H9 (cell line): Measurements from ENCODE around the gene LIPM. TPM values are rescaled to one million over a fixed set of nuclear protein-coding genes. Genes with fewer than 3 reads are reported as not detected.

Experiments
- DNase-seq: peaks from one replicate; pipeline ENCODE4 v3.0.0-alpha.2; 2017
- H2AFZ ChIP-seq: one replicate; pipeline ENCODE4 v1.6.1; 2013; ENCODE audit warnings: mild to moderate bottlenecking, low read length, control low read depth, moderate library complexity
- H2AK5ac ChIP-seq: 2 replicates; pipeline ENCODE4 v1.6.1; 2013; ENCODE audit warnings: low read length, control low read depth, mixed read lengths; ENCODE audit not compliant: insufficient read length
- H2BK120ac ChIP-seq: one replicate; pipeline ENCODE4 v1.6.1; 2013; ENCODE audit warnings: low read depth, mild to moderate bottlenecking, low read length, control low read depth, inconsistent platforms; ENCODE audit not compliant: poor library complexity, severe bottlenecking
- H2BK12ac ChIP-seq: 2 replicates; pipeline ENCODE4 v1.6.1; 2013; ENCODE audit warnings: low read length, control low read depth, mixed read lengths, low read depth; ENCODE audit not compliant: insufficient read length
- H2BK15ac ChIP-seq: 2 replicates; pipeline ENCODE4 v1.6.1; 2013; ENCODE audit warnings: low read depth, low read length, control low read depth
- H2BK20ac ChIP-seq: one replicate; pipeline ENCODE4 v1.6.1; 2013; ENCODE audit warnings: low read depth, mild to moderate bottlenecking, low read length, control low read depth, inconsistent platforms; ENCODE audit not compliant: poor library complexity, severe bottlenecking
- H2BK5ac ChIP-seq: 2 replicates; pipeline ENCODE4 v1.6.1; 2013; ENCODE audit warnings: low read length, control low read depth, mixed read lengths; ENCODE audit not compliant: insufficient read length
- H3K14ac ChIP-seq: 2 replicates; pipeline ENCODE4 v1.6.1; 2013; ENCODE audit warnings: low read length, control low read depth; ENCODE audit not compliant: insufficient read depth
- H3K18ac ChIP-seq: 2 replicates; pipeline ENCODE4 v1.6.1; 2013; ENCODE audit warnings: low read depth, mild to moderate bottlenecking, mixed read lengths, low read length, control low read depth; ENCODE audit not compliant: insufficient read length
- H3K23ac ChIP-seq: 2 replicates; pipeline ENCODE4 v1.6.1; 2013; ENCODE audit warnings: low read length, control low read depth, mixed read lengths, low read depth; ENCODE audit not compliant: insufficient read length
- H3K23me2 ChIP-seq: 2 replicates; pipeline ENCODE4 v1.6.1; 2013; ENCODE audit warnings: low read depth, mild to moderate bottlenecking, mixed read lengths, low read length, control low read depth; ENCODE audit not compliant: insufficient read length, poor library complexity, severe bottlenecking
- H3K27ac ChIP-seq: 2 replicates; pipeline ENCODE4 v1.5.1; 2013; ENCODE audit warnings: low read length, control low read depth, mixed read lengths, low read depth; ENCODE audit not compliant: insufficient read length
- H3K27me3 ChIP-seq: 2 replicates; pipeline ENCODE4 v1.6.1; 2013; ENCODE audit warnings: low read length, control low read depth, inconsistent platforms; ENCODE audit not compliant: insufficient read depth
- H3K4ac ChIP-seq: 2 replicates; pipeline ENCODE4 v1.6.1; 2013; ENCODE audit warnings: low read depth, mild to moderate bottlenecking, control low read depth, inconsistent platforms, low read length, moderate library complexity
- H3K4me1 ChIP-seq: 2 replicates; pipeline ENCODE4 v1.6.1; 2013; ENCODE audit warnings: low read length, control low read depth, inconsistent platforms; ENCODE audit not compliant: insufficient read depth
- H3K4me2 ChIP-seq: 2 replicates; pipeline ENCODE4 v1.6.1; 2013; ENCODE audit warnings: low read length, control low read depth, mixed read lengths; ENCODE audit not compliant: insufficient read length, insufficient read depth
- H3K56ac ChIP-seq: 2 replicates; pipeline ENCODE4 v1.6.1; 2013; ENCODE audit warnings: low read depth, mild to moderate bottlenecking, mixed read lengths, low read length, control low read depth; ENCODE audit not compliant: insufficient read length
- H3K79me1 ChIP-seq: 2 replicates; pipeline ENCODE4 v1.6.1; 2013; ENCODE audit warnings: low read depth, mild to moderate bottlenecking, moderate library complexity, low read length, control low read depth, inconsistent platforms; ENCODE audit not compliant: insufficient read depth, poor library complexity, severe bottlenecking
- H3K79me2 ChIP-seq: 2 replicates; pipeline ENCODE4 v1.6.1; 2013; ENCODE audit warnings: low read length, control low read depth, inconsistent platforms; ENCODE audit not compliant: insufficient read depth
- H3K9ac ChIP-seq: 2 replicates; pipeline ENCODE4 v1.6.1; 2013; ENCODE audit warnings: low read length, control low read depth, mixed read lengths; ENCODE audit not compliant: insufficient read length; ENCODE audit errors: extremely low read depth
- H3K9me3 ChIP-seq: one replicate; pipeline ENCODE4 v1.6.1; 2013; ENCODE audit warnings: low read depth, low read length, inconsistent platforms; ENCODE audit not compliant: control insufficient read depth
- H3T11ph ChIP-seq: one replicate; pipeline ENCODE4 v1.6.1; 2013; ENCODE audit warnings: mild to moderate bottlenecking, low read length, control low read depth, inconsistent platforms
- H4K20me1 ChIP-seq: one replicate; pipeline ENCODE4 v1.6.1; 2013; ENCODE audit not compliant: control insufficient read depth, insufficient read length, insufficient read depth
- H4K5ac ChIP-seq: 2 replicates; pipeline ENCODE4 v1.6.1; 2013; ENCODE audit warnings: low read depth, mild to moderate bottlenecking, mixed read lengths, low read length, control low read depth; ENCODE audit not compliant: insufficient read length
- H4K8ac ChIP-seq: replicated peaks from 2 replicates; pipeline ENCODE4 v1.6.1; 2013; ENCODE audit warnings: low read length, control low read depth, mixed read lengths, low read depth; ENCODE audit not compliant: insufficient read length
- H4K91ac ChIP-seq: 2 replicates; pipeline ENCODE4 v1.6.1; 2013; ENCODE audit warnings: low read depth, mild to moderate bottlenecking, moderate library complexity, mixed read lengths, low read length, control low read depth; ENCODE audit not compliant: insufficient read length
- H3K27ac Mint-ChIP-seq, 3 experiments: 2 replicates in 2 of 3; 3 replicates in 1 of 3; pipeline ENCODE4 v1.8.0; 2020 to 2021; ENCODE audit warnings: mixed read lengths in 3 of 3, mild to moderate bottlenecking in 1 of 3, moderate library complexity in 1 of 3
- H3K27me3 Mint-ChIP-seq: 2 replicates; pipeline ENCODE4 v1.8.0; 2021; ENCODE audit warnings: low read depth, mild to moderate bottlenecking, moderate library complexity, mixed read lengths
- H3K36me3 Mint-ChIP-seq, 3 experiments: 2 replicates in 2 of 3; 3 replicates in 1 of 3; pipeline ENCODE4 v1.8.0; 2020 to 2021; ENCODE audit warnings: low read depth in 3 of 3, mixed read lengths in 3 of 3; ENCODE audit not compliant: insufficient read depth in 1 of 3
- H3K4me1 Mint-ChIP-seq, 2 experiments: 2 replicates each; pipeline ENCODE4 v1.8.0; 2020; ENCODE audit warnings: mixed read lengths in 2 of 2
- H3K4me3 Mint-ChIP-seq, 2 experiments: 2 replicates in 1 of 2; 3 replicates in 1 of 2; pipeline ENCODE4 v1.8.0; 2020 to 2021; ENCODE audit warnings: mild to moderate bottlenecking in 2 of 2, mixed read lengths in 2 of 2, moderate library complexity in 1 of 2
- H3K9me3 Mint-ChIP-seq, 2 experiments: 2 replicates in 1 of 2; 3 replicates in 1 of 2; pipeline ENCODE4 v1.8.0; 2020; ENCODE audit warnings: mild to moderate bottlenecking in 2 of 2, mixed read lengths in 2 of 2, moderate library complexity in 1 of 2
- CTCF ChIP-seq: fragments of 200-600 bp; sonication (generic); conservative IDR thresholded peaks from 3 replicates; pipeline ENCODE4 v1.8.0; 2021; ENCODE audit warnings: antibody characterized with exemption, mild to moderate bottlenecking
- WGBS: extraction: QIAGEN DNeasy Blood & Tissue Kit; methylation state at CpG from one replicate; pipeline ENCODE4 v1.1.7; 2013; ENCODE audit warnings: missing lambda C conversion rate, low lambda C conversion rate, mixed read lengths; ENCODE audit not compliant: insufficient read length; ENCODE audit errors: extremely low coverage; 5-methylcytosine and 5-hydroxymethylcytosine counted together
- total RNA-seq: library from RNA; stranded (reverse); gene quantifications from 2 replicates; pipeline ENCODE4 v1.2.1, GENCODE V29; 2021

LIPM gene
- total RNA-seq, 1 experiment from 2014 or later, result not detected

- Histone ChIP-seq H2BK120ac (no peak overlapping the region), H3K56ac (no peak overlapping the region), H3K27me3 (no peaks in the 10 kb centered on the region), H3K79me1 (no peaks in the 10 kb centered on the region), H4K91ac (no peak overlapping the region), H3K14ac (no peak overlapping the region), H3K4me2 (no peak overlapping the region), H3K79me2 (no peaks in the 10 kb centered on the region), H3K18ac (no peak overlapping the region), H3K23ac (no peak overlapping the region), H3K4me1 (no peaks in the 10 kb centered on the region), H4K20me1 (no peaks in the 10 kb centered on the region), H2AFZ (no peak overlapping the region), H3T11ph (no peak overlapping the region), H2BK15ac (no peak overlapping the region), H2AK5ac (no peak overlapping the region), H4K5ac (no peak overlapping the region), H3K4ac (no peak overlapping the region), H2BK12ac (no peak overlapping the region), H2BK5ac (no peak overlapping the region), H3K9me3 (no peaks in the 10 kb centered on the region), H3K23me2 (no peaks in the 10 kb centered on the region), H3K9ac (no peak overlapping the region), H4K8ac (no peak overlapping the region), H3K27ac (no peak overlapping the region), H2BK20ac (no peak overlapping the region)
- Mint-ChIP-seq H3K4me3 (no peak overlapping the region), H3K36me3 (no peaks in the 10 kb centered on the region), H3K4me1 (peaks cover 8% of the 10 kb centered on the region in 2 experiments), H3K27ac (no peak overlapping the region; a peak in 1 of 7 replicates), H3K9me3 (no peaks in the 10 kb centered on the region), H3K27me3 (no peaks in the 10 kb centered on the region)
- DNase-seq, result no peak
- no CpG with 5 or more reads among the region's 1 CpG for WGBS
- no peak for TF ChIP-seq CTCF
Measured at GRCh38 chr10:88756660-88757059, 45.9 kb upstream of the LIPM start.
